Right cardiac atrium (tissue), 5 donors: ENCODE results near the gene GPR152. TPM values are rescaled to one million over a fixed set of nuclear protein-coding genes. Genes with fewer than 3 reads are reported as not detected.
"Not testable (repeated sequence)": the region's sequence is repeated elsewhere in the genome, so short reads cannot be mapped to it uniquely, and the experiment has no call there.

Experiments used
- ATAC-seq, 2 donors: fragments of 200-7000 bp; cut with Tn5 transposase; one replicate each; pipeline versions ENCODE4 v1.8.0 to v1.9.1; 2020; ENCODE audit warnings: moderate library complexity in 2 of 2, mild to moderate bottlenecking in 1 of 2
- DNase-seq, 3 donors: peaks; one replicate each; pipeline ENCODE4 v3.0.0-alpha.2; 2020
- H3K27ac ChIP-seq: one replicate; pipeline ENCODE4 v1.5.1; 2013; ENCODE audit warnings: mild to moderate bottlenecking, low read length, control low read depth, moderate library complexity
- H3K27me3 ChIP-seq: one replicate; pipeline ENCODE4 v1.6.1; 2013; ENCODE audit not compliant: control insufficient read depth, insufficient read depth
- H3K4me1 ChIP-seq: one replicate; pipeline ENCODE4 v1.6.1; 2013; ENCODE audit warnings: low read length; ENCODE audit not compliant: control insufficient read depth, insufficient read depth
- H3K4me3 ChIP-seq: one replicate; pipeline ENCODE4 v1.5.1; 2013; ENCODE audit warnings: low read length, control low read depth
- H3K9me3 ChIP-seq: one replicate; pipeline ENCODE4 v1.6.1; 2013; ENCODE audit warnings: low read length; ENCODE audit not compliant: control insufficient read depth
- WGBS: extraction: QIAGEN DNeasy Blood & Tissue Kit; methylation state at CpG from one replicate; pipeline ENCODE4 v1.1.7; 2013; 5-methylcytosine and 5-hydroxymethylcytosine counted together
- intact Hi-C, 4 donors: fragments of 100-400 bp; cut with DNase I; formaldehyde crosslinking; loops; one replicate each; pipeline versions ENCODE4 v1.11.0 to v1.14.0; 2022 to 2023
- polyA plus RNA-seq: library from polyadenylated mRNA; stranded (reverse); fragments of 200-250 nt; gene quantifications from one replicate; pipeline ENCODE4 v1.2.3, GENCODE V29; 2013
- total RNA-seq, 4 donors: library from RNA; stranded (reverse); fragmentation: NEBNext Ultra II Directional; extraction: Animal tissue kit (Norgen Biotek cat#: 25700); gene quantifications; one replicate each; pipeline ENCODE4 v1.2.1, GENCODE V29; 2021
- donor health status: healthy with polysubstance abuse.
- donor health status: DM: no; HTN: yes; CAD: no.
- donor health status: DM: no; HTN: no; CAD: no.
- donor health status: DM: no; HTN: yes; CAD: no; lungs with severe emphysema.
- donor health status: DM: yes; HTN: yes; CAD: no.

The GPR152 gene
- total and polyA plus RNA-seq, 5 donors, result not detected

DNA sequence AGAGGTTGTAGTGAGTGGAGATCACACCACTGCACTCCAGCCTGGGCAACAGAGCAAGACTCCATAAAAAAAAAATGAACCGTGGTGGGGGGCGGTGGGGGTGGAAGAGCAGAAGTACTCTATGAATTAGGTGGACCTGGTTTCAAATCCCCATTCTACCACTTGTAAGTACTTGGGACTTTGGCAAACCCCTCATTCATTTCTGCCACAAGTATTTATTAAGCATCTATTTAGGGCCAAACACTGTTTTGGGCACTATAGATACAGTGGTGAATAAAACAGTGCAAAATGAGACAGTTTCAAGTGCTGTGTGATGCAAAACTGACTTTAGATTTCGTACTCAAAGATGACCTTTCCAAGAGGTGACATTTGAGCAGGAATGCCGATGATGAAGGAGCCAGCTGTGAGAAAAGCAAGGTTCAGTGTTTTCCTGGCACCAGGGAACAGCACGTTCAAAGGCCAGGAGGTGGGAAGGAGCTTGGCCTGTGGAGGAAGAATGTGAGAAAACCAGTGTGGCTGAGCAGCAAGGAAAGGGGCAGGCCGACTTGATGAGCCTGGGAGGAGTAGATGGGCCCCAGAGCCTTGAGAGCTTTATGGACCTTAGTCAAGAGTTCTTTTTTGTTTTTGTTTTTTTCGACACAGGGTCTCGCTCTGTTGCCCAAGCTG, 17.9 kb upstream of the GPR152 start:
- H3K27ac ChIP-seq, result no peak overlapping the region
- H3K4me1 ChIP-seq, result peaks cover 3% of the 10 kb centered on the region
- WGBS, result 84% methylated on average over 8 of the region's 8 CpGs
- no peaks in the 10 kb centered on the region for H3K27me3 ChIP-seq
- DNase-seq, result peak in 1 of 3 donors; percentile 2
- intact Hi-C loops, result no loop called here
- no peak overlapping the region for H3K4me3 ChIP-seq
- ATAC-seq, result no peak
- no peaks in the 10 kb centered on the region for H3K9me3 ChIP-seq

DNA sequence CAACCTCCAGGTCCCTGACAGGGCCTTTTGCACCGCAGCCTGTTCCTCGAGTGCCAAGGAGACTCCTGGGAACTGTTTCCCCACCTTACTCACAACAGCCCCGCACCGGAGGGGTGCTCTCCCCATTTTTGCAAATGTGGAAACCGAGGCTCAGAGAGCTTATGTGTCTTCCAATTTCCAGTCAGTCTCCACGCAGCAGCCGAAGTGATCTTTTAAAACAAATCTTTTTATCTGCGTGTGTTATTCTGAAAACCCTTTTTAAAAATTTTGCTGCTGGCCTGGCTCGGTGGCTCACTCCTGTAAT, 16.9 kb upstream of the GPR152 start:
- 12% methylated on average over 9 of the region's 9 CpGs for WGBS
- DNase-seq (no peak), ATAC-seq (no peak)
- Histone ChIP-seq H3K9me3 (no peaks in the 10 kb centered on the region), H3K4me3 (peak overlapping the region; percentile 75), H3K27ac (peak overlapping the region; percentile 79), H3K4me1 (peaks cover 3% of the 10 kb centered on the region), H3K27me3 (no peaks in the 10 kb centered on the region)
- intact Hi-C loops, result loop anchor here in 2 of 4 donors (5.0 to 10.0 kb wide), 2 partner anchors 55 to 67 kb away; partner anchors contain the start of genes CARNS1 (in 1 of the 2), PPP1CA (in 1 of the 2) and TBC1D10C (in 1 of the 2)

DNA sequence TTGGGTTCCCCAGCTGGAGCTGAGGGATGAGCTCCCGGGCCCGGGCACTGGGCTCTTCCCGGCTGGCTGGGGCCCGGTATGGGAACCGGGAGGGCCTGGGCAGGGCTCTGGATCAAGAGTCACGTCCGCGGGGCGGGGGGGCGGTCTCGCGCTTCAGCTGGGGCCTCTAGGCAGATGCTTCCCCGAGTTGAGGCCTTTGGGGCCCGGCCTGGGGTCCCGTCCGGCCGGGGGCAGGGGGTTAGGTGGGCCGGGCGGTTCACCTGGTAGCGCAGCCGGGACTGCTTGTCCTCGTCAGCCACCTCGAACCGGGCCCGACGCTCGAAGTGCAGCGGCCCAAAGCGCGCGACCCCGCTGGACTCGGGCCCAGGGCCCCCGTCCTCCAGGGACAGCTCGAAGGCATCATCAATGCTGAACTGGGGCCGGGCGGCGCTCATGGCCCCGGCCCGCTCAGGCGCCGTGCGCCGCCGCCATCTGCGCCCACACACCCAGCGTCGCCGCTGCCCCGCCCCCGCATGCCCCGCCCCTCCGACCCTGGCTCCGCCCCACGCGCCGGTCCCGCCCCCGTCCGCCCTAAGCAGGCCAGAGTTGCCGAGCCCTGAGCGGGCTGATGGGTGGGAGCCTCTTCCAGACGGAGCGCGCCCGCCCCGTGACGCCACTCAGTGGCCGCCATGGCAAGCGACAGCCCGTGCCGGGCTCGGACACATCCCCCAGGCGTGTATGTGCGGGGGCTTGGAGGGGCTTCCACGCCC, 16.4 kb upstream of the GPR152 start, which contains the start of gene TMEM134:
TMEM134 (minus strand) TSS at position 493 of the 749 bp plus-strand sequence; CDS start at position 434, 59 bp downstream.
- DNase-seq, result peak; percentile 94 to 97 (median 97)
- H3K9me3 ChIP-seq, result no peaks in the 10 kb centered on the region
- peak within 1 kb of the TSS; percentile 79 for H3K27ac ChIP-seq
- no peaks in the 10 kb centered on the region for H3K27me3 ChIP-seq
- intact Hi-C loops, result loop anchor here in 2 of 4 donors (5.0 to 10.0 kb wide), 2 partner anchors 54 to 67 kb away; partner anchors contain the start of genes CARNS1 (in 1 of the 2), PPP1CA (in 1 of the 2) and TBC1D10C (in 1 of the 2)
- peak within 1 kb of the TSS; percentile 75 for H3K4me3 ChIP-seq
- peak; percentile 92 to 94 for ATAC-seq
- H3K4me1 ChIP-seq, result peaks cover 3% of the 10 kb centered on the region
- WGBS, result under 1% methylated on average over 76 of the region's 76 CpGs

DNA sequence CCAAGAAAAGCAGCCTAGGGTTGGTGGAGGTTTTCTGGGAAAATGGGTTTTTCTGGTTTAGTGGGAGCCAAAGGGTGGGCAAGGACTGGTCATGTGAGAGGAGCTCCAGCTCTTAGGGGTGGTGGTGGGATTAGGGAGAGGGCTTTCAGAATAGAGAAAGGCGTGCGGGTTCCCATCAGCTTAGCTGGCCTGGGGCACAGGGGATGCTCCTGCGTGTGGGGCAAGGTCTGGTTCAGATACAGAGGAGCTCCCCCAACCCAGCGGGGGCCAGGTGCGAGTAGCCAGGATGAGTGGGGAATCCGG, 15.9 kb upstream of the GPR152 start:
- Histone ChIP-seq H3K27ac (peak overlapping the region; percentile 64), H3K4me3 (peak overlapping the region; percentile 75), H3K9me3 (no peaks in the 10 kb centered on the region), H3K4me1 (peaks cover 3% of the 10 kb centered on the region), H3K27me3 (no peaks in the 10 kb centered on the region)
- intact Hi-C loops, result loop anchor here in 2 of 4 donors (5.0 to 10.0 kb wide), 2 partner anchors 54 to 66 kb away; partner anchors contain the start of genes CARNS1 (in 1 of the 2), PPP1CA (in 1 of the 2) and TBC1D10C (in 1 of the 2)
- ATAC-seq, result no peak
- 5% methylated on average over 6 of the region's 6 CpGs for WGBS
- no peak for DNase-seq

DNA sequence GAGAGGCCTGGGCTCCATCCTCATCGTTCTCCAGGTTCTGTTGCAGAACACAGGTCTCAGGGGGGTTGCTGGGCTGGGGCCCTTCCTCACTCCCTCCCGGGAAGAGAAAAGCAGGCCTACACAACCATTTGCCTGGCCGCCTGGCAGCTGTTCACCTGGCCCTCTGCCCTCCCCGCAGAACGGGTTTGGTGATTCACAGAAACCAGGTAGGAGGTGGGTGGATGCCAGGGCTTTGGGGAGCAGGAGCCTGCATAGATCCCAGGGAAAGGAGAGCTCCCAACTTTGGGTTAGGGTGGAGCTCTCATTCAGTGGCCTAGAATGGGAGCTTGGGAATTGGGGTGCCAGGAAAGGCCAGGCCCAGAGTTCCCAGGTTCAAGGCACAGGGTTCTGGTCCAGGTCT, 15.5 kb upstream of the GPR152 start:
- DNase-seq (peak; percentile 35 to 62 (median 56)), ATAC-seq (no peak)
- Histone ChIP-seq H3K4me1 (peaks cover 3% of the 10 kb centered on the region), H3K27ac (no peak overlapping the region), H3K4me3 (peak overlapping the region; percentile 75), H3K27me3 (no peaks in the 10 kb centered on the region), H3K9me3 (no peaks in the 10 kb centered on the region)
- intact Hi-C loops, result loop anchor here in 2 of 4 donors (5.0 to 10.0 kb wide), 2 partner anchors 53 to 66 kb away; partner anchors contain the start of genes CARNS1 (in 1 of the 2), PPP1CA (in 1 of the 2) and TBC1D10C (in 1 of the 2)
- 22% methylated on average over 5 of the region's 5 CpGs for WGBS

DNA sequence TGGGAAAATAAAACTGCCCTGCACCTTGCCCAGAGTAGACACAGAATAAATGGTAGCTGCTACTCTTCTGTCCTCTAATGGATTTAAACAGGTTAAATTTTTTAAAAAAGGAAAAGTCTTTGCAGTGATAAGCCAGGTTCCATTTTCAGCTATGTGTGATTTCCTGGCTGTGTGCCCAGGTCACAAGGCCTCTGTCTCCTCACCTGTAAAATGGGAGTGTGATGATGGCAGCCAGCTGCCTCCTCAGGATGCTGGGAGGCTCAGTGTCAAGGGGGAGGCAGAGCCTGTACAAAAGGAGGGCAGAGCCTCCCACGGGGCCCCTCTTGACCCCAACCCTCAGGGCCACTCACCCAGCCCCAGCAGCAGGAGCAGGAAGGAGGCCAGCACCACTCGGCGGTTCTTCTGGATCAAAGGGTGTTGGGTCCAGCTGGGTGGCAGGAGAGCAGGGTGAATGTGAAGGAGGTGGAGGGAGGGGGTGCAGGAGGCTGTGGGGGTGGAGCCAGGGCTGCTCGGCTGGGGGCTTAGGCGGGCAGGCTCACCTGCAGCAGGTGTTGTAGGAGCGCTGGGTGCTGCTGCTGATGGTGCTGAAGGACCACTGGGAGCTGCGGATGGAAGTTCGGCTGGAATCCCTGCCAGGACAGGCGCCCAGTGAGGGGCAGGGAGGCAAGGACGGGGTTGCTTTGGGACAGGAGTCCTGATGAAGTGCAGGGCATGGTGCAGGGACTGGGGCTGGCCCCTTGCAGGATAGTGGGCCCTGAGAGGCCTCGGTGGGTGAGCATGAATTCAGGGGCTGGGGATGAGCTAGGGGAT, 14.6 kb upstream of the GPR152 start:
- Histone ChIP-seq H3K27me3 (no peaks in the 10 kb centered on the region), H3K27ac (no peak overlapping the region), H3K4me1 (peaks cover 3% of the 10 kb centered on the region), H3K9me3 (no peaks in the 10 kb centered on the region), H3K4me3 (no peak overlapping the region)
- DNase-seq, result peak; percentile 20 to 61 (median 55)
- 74% methylated on average over 11 of the region's 11 CpGs for WGBS
- intact Hi-C loops, result loop anchor here in 2 of 4 donors (5.0 to 10.0 kb wide), 2 partner anchors 52 to 65 kb away; partner anchors contain the start of genes CARNS1 (in 1 of the 2), PPP1CA (in 1 of the 2) and TBC1D10C (in 1 of the 2)
- ATAC-seq, result no peak

DNA sequence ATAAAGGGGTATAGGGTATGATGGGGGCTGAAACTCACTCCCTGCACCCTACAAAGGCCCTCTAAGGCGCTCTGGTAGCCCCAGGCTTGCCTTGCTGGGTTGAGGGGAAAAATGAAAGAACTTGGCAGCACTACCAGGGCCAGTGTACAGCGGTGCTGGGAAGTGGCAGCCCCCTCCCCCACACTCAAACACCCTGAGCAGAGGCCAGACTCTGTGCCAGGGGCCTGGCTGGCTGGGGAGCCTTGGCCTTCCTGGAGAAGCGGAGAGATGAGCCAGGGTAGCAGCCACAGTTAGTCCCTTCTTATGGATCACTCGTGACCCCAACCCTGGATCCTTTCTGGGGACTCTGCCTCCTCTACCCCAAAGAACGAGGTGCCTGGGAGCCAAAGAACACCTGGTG, 13.8 kb upstream of the GPR152 start:
- Histone ChIP-seq H3K9me3 (no peaks in the 10 kb centered on the region), H3K4me3 (no peak overlapping the region), H3K27ac (no peak overlapping the region), H3K27me3 (no peaks in the 10 kb centered on the region), H3K4me1 (peaks cover 3% of the 10 kb centered on the region)
- 76% methylated on average over 5 of the region's 5 CpGs for WGBS
- DNase-seq (peak; percentile 20 to 72 (median 56)), ATAC-seq (no peak)
- intact Hi-C loops, result loop anchor here in 2 of 4 donors (5.0 to 10.0 kb wide), 2 partner anchors 52 to 64 kb away; partner anchors contain the start of genes CARNS1 (in 1 of the 2), PPP1CA (in 1 of the 2) and TBC1D10C (in 1 of the 2)

DNA sequence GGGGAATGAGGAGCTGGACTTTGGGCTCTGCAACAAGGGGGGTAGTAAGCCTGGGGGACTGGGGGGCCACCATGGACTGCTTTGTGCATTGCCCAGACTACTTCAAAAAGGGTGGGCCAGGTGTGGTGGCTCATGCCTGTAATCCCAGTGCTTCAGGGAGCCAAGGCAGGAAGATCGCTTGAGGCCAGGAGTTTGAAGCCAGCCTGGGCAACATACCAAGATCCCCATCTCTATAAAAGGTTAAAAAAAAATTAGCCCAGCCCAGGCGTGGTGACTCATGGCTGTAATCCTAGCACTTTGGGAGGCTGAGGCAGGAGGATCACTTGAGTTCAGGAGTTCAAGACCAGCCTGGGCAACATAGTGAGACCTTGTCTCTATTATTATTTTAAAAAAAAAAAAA, 13.0 kb upstream of the GPR152 start:
- 76% methylated on average over 2 of the region's 2 CpGs for WGBS

DNA sequence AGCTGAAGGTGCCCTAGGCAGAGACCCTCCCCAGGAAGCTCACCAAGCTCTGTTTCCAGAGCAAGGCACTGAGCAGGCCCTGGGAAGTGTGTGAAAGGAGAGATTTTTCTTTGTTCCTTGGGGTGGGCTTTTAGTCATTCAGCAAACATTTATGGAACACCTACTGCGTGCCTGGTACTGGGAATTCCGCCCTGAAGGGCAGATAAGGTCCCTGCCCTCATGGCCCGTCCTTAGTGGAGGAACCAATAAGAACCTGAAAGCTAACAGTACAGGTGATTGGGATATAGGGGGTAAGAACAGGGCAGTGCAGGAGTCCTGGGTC, 12.6 kb upstream of the GPR152 start:
- Histone ChIP-seq H3K27ac (peak overlapping the region; percentile 87), H3K4me1 (peaks cover 3% of the 10 kb centered on the region), H3K4me3 (peak overlapping the region; percentile 42), H3K27me3 (no peaks in the 10 kb centered on the region), H3K9me3 (no peaks in the 10 kb centered on the region)
- WGBS, result 59% methylated on average over 3 of the region's 3 CpGs
- intact Hi-C loops, result loop anchor here in 2 of 4 donors (5.0 to 10.0 kb wide), 2 partner anchors 50 to 63 kb away; partner anchors contain the start of genes CARNS1 (in 1 of the 2), PPP1CA (in 1 of the 2) and TBC1D10C (in 1 of the 2)
- no peak for ATAC-seq
- DNase-seq, result peak in 1 of 3 donors; percentile 7

More for the DNA sequence above, 13.0 kb upstream of the GPR152 start:
- H3K4me1 ChIP-seq, H3K9me3 ChIP-seq, H3K4me3 ChIP-seq, ATAC-seq, H3K27me3 ChIP-seq: not testable (repeated sequence)
- peak overlapping the region; percentile 87 for H3K27ac ChIP-seq
- peak in 2 of 3 donors; percentile 40 to 43 for DNase-seq
- intact Hi-C loops, result loop anchor here in 2 of 4 donors (5.0 to 10.0 kb wide), 2 partner anchors 51 to 63 kb away; partner anchors contain the start of genes CARNS1 (in 1 of the 2), PPP1CA (in 1 of the 2) and TBC1D10C (in 1 of the 2)
